Heart left ventricle (tissue), 13 donors: ENCODE measurements around the gene XYLT2.

ENCODE experiments used
- POLR2A ChIP-seq, 2 donors: fragments of 450-650 bp; IDR thresholded peaks; one replicate each; pipeline ENCODE4 v1.6.1; 2017; ENCODE audit warnings: antibody characterized with exemption in 2 of 2, mild to moderate bottlenecking in 2 of 2, moderate library complexity in 2 of 2
- TF ChIP-seq, protein P1 (sequence below), 12 donors: fragments of 200-600 bp; sonication (generic) in 4 of 12; IDR thresholded peaks; one replicate each; pipeline versions ENCODE4 v1.5.0 to v1.8.0; 2018 to 2022; ENCODE audit warnings: antibody characterized with exemption in 12 of 12, mild to moderate bottlenecking in 5 of 12
- donor health status: ischemic (EF 13 %, LVEDD 7.1; RV severe dilation, severe dysfunction).
- donor health status: DM: no; HTN: yes; CAD: no.
- donor health status: DM: no; HTN: no; CAD: no.
- donor health status: ischemic (EF 25% LVEDD 6.9; RV normal size, moderate dysfunction).
- donor health status: ischemic (EF 25% LVEDD 5.7; RV mildly dilated, moderate dysfunction).
- donor health status: ischemic (EF 35%, LVEDD 5.7; RV mildly dilated, moderate dysfunction).
- donor health status: nonischemic (EF 11% LVEDD 7.7; RV severe dilation, severe dysfunction).
- donor health status: DM: yes; HTN: yes; CAD: no.
- donor health status: PGD.
- donor health status: ischemic (EF 29% LVEDD 5.4; RV normal size, mild dysfunction).
- donor health status: nonischemic (EF 23%, LVEDD 6.1; RV moderate dilation, normal function).

DNA sequence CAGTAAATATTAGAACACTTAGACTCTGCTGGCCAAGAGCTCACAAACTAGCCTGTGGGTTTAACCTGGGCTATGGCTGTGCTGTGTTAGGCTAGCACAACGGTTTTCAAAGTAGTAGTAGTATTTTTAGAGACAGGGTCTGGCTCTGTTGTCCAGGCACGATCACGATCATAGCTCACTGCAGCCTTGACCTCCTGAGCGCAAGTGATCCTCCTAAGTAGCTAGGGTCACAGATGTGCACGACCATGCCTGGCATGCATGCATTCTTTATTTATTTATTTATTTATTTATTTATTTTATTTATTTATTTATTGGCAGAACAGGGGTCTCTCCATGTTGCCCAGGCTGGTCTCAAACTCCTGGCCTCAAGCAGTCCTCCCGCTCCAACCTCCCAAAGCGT lies 16.7 kb downstream of the XYLT2 start:
- TF ChIP-seq, protein P1, sequence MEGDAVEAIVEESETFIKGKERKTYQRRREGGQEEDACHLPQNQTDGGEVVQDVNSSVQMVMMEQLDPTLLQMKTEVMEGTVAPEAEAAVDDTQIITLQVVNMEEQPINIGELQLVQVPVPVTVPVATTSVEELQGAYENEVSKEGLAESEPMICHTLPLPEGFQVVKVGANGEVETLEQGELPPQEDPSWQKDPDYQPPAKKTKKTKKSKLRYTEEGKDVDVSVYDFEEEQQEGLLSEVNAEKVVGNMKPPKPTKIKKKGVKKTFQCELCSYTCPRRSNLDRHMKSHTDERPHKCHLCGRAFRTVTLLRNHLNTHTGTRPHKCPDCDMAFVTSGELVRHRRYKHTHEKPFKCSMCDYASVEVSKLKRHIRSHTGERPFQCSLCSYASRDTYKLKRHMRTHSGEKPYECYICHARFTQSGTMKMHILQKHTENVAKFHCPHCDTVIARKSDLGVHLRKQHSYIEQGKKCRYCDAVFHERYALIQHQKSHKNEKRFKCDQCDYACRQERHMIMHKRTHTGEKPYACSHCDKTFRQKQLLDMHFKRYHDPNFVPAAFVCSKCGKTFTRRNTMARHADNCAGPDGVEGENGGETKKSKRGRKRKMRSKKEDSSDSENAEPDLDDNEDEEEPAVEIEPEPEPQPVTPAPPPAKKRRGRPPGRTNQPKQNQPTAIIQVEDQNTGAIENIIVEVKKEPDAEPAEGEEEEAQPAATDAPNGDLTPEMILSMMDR (IDR thresholded peaks at IDR 0.05), result no peak
- TF ChIP-seq POLR2A (IDR thresholded peaks at IDR 0.05), result no peak
